GM12873 (cell line): Measurements from ENCODE around the gene APC2.

Source experiments
- TF ChIP-seq, protein P1 (sequence below): IDR thresholded peaks from 2 replicates; pipeline ENCODE4 v1.5.1; 2012; ENCODE audit warnings: low read depth, mild to moderate bottlenecking, moderate library complexity, low read length, control low read depth; ENCODE audit not compliant: insufficient read depth; ENCODE audit errors: missing control alignments

Gene APC2

GRCh38 chr19:1456121-1456900, 6.4 kb downstream of the APC2 start:
- TF ChIP-seq, protein P1, sequence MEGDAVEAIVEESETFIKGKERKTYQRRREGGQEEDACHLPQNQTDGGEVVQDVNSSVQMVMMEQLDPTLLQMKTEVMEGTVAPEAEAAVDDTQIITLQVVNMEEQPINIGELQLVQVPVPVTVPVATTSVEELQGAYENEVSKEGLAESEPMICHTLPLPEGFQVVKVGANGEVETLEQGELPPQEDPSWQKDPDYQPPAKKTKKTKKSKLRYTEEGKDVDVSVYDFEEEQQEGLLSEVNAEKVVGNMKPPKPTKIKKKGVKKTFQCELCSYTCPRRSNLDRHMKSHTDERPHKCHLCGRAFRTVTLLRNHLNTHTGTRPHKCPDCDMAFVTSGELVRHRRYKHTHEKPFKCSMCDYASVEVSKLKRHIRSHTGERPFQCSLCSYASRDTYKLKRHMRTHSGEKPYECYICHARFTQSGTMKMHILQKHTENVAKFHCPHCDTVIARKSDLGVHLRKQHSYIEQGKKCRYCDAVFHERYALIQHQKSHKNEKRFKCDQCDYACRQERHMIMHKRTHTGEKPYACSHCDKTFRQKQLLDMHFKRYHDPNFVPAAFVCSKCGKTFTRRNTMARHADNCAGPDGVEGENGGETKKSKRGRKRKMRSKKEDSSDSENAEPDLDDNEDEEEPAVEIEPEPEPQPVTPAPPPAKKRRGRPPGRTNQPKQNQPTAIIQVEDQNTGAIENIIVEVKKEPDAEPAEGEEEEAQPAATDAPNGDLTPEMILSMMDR, result no peak

DNA sequence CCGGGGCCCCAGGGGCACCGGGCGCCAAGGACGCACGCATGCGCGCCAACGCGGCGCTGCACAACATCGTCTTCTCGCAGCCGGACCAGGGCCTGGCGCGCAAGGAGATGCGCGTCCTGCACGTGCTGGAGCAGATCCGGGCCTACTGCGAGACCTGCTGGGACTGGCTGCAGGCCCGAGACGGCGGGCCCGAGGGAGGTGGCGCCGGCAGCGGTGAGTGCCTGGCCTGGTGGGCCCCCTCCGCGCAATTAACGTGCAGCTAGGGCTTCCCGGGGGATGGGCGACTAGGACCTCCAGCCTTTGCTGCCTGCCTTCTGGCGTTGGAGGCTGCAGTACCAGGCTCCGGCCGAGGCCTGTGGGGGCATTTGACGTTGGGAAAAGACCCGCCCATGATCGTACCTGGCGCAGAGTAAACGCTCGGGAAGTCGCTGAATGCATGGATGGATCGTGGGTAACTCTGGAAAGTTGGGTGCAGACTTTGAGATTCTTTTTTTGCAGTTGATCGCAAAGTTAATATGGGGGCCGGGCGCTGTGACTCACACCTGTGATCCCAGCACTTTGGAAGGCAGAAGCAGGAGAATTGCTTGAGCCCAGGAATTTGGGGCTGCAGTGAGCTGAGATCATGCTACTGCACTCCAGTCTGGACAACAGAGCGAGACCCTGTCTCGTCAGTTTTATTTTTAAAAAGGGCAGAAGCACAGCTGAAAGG, 7.3 kb downstream of the APC2 start:
- TF ChIP-seq, protein P1, result no peak

- TF ChIP-seq, protein P1, result no peak
These were observed 8.0 kb downstream of the APC2 start for GRCh38 chr19:1457892-1458291.

- TF ChIP-seq, protein P1, result no peak
These were observed 9.6 kb downstream of the APC2 start for GRCh38 chr19:1459479-1459878.

- TF ChIP-seq, protein P1, result no peak
These were observed 10.4 kb downstream of the APC2 start for GRCh38 chr19:1460033-1460995.

DNA sequence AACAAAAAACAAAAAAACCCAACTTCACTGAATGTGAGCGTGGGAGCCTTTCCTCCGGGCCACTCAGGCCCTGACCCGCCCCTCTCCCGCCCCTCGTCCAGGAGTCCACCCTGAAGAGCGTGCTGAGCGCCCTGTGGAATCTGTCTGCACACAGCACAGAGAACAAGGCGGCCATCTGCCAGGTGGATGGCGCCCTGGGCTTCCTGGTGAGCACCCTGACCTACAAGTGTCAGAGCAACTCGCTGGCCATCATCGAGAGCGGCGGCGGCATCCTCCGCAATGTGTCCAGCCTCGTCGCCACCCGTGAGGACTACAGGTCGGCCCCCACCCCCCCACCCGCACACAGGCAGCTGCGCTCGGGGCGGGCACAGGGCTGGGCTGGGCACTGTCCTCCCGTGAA, 11.9 kb downstream of the APC2 start:
- TF ChIP-seq, protein P1, result no peak
